Activated T-cell treated with anti-CD3 and anti-CD28 coated beads, Interleukin-2, amount 50 U/mL, for 48 hours (primary cell): Measurements from ENCODE around the gene GCK.
A peak's percentile ranks its signal among the peaks of the same experiment; 100 is the strongest.

Source experiments
- DNase-seq, 2 experiments: peaks; one replicate each; pipeline ENCODE4 v3.0.0-alpha.2; 2020

Gene GCK

DNA sequence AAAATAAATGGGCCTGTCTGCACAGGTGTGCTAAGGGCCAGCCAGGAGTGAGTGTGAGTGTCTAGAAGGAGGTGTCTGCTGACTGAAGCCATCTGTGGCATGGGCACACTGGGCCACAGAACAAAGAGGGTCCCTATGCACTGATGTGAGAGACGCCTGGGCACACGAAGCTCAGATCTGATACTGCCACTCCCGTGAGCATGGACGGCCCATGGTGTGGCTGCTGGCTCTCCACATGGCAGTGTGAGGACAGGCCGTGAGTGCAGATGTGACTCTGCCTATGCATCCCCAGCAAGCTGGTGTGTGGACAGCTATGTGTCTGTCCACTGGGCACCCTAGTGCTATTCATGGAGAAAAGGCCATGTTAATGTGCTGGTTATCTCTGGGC lies 35.3 kb downstream of the GCK start:
- no peak for DNase-seq

DNA sequence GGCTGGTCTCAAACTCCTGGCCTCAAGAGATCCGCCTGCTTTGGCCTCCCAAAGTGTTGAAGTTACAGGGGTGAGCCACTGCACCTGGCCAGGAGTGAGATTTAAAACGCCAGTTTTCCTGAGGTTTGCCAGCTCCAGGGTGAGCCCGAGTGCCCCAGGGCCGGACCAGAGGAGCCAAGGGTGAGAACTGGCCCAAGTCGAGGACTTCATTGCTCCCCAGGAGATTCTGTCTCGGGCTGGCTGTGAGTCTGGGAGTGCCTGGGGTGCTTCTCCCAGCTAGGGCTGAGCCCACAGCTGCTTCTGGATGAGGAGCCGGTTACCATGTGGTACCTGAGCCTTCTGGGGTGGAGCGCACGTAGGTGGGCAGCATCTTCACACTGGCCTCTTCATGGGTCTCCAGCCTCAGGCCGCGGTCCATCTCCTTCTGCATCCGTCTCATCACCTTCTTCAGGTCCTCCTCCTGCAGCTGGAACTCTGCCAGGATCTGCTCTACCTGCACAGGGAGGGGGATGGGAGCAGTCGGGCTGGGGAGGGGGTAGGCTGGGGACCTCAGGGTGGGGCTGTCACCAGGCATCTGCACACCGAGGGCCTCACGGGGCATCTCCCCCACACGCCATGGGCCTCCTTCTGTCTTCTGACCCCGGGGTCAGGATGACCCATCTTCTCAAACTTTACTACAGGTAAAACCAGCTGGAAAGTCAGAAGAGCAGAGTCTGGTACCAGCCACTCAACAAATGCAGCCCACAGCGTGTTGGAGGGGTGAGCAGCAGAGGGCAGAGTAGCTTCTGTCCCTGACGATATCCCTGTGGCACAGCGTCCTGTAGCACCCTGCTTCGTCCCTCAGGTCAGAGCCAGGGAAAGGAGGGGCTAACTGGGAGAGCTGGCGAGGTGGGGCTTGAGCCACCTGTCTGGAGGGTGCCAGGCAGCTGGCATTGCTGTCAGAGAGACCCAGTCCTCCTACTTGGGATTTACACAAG lies 36.0 kb downstream of the GCK start:
- DNase-seq, result no peak

DNA sequence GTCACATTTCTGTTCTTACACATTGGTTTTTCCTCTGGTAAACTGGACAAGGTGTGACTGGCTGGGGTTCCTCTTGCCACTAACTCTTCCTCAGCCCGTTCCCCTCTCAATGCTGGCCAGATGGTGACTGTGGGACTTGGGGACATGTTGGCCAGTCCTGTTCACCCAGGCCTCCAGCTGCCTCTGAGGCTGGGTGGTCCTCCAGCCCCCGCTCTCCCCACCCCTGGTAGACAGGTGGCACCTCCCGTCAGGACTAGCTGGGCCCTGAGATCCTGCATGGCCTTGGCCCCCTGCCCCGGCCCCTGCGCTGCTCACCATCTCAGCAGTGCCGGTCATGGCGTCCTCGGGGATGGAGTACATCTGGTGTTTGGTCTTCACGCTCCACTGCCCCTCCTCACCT lies 37.3 kb downstream of the GCK start:
- no peak for DNase-seq

DNA sequence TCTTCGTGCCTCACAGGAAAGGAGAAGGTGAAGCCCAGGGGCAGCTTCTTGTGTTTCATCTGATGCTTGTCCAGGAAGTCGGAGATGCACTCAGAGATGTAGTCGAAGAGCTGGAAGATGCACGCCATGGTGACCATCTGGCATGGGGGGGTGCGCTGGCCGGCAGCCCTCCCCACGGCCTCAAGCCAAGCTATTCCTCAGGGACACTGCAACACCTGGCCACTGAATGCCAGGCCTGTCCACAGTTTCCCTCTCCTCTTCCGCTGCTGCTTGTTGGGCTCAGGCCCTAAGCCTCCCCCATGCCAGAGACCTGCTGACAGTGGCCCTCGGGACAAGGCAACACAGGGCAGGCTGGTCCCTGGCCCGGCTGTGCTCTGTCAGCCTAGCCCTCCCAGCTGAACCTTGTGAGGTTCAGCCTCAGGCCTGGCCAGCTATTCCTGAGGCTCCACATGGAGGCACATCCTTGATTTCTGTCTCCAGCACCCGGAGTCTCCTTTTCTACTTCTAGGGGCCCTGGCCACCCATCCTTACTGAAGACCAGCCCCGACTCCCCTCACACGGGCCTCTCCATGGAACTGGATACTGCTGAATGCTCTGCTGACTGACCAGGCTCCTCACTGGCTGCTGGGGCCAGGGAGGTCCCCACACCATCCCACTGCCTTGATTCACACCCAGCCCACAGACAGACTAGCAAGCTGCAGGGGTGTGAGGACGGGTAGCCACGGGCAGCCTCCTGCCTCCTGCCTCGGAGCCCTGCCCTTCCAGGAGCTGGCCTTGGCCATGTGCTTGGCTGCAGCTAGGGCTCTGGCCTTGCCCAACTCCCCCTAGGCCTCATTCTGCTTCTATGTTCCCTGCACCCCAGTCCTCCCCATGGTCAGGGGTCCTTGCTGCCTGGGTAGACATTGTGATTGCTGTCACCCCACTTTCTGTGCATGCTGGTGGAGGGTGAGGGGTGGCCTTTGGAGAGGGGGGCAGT lies 38.0 kb downstream of the GCK start:
- DNase-seq, result no peak

DNA sequence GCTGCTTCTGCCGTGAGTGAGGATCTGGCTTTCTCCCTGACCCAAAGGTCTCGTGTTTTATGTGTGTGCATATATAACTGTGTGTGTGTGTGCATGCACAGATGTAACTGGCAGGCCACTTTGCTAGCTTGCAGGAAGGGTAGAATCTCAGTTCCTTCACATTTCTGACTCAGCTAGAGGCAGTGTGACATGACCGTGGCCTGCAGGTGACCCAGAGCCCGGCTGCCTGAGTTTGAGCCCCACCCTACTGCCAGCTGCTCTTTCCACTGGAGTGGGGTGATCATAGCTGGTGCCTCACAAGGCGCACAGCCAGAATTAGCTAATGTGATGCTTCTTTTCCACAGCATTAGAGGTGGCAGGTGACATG lies 38.8 kb downstream of the GCK start:
- DNase-seq, result no peak

DNA sequence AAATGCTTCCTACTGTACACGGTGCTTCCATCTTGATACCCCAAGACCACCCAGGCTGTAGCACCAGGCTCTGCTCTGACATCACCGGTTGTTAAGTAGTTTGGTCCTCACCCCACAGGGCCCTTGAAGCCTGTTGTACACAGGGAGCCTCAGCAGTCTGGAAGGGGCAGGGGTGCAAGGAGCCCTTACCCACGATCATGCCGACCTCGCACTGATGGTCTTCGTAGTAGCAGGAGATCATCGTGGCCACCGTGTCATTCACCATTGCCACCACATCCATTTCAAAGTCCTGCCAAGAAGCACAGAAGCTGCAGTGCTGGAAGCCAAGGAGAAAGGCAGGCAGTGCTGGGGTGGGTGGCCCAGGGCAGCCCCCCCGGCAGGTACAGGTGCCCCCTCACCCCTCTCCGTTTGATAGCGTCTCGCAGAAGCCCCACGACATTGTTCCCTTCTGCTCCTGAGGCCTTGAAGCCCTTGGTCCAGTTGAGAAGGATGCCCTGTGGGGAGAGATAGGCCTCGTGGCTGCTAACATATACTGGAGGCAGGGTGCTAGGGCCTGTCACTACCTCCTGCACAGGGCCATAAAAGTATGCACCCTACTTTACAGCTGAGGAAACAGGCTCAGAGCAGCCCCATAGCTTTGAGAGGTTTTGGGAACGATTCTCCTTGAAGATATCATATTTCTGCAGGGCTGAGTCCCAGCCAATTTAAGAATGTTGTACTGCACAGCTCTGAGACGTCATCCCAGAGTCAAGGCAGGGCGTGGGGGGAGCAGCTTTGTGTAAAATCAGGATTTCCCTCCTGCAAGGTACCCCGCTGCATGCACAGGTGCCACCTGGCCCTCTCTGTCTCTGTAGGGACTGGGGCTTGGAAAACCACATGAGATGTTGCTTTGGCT lies 39.4 kb downstream of the GCK start:
- no peak for DNase-seq

DNA sequence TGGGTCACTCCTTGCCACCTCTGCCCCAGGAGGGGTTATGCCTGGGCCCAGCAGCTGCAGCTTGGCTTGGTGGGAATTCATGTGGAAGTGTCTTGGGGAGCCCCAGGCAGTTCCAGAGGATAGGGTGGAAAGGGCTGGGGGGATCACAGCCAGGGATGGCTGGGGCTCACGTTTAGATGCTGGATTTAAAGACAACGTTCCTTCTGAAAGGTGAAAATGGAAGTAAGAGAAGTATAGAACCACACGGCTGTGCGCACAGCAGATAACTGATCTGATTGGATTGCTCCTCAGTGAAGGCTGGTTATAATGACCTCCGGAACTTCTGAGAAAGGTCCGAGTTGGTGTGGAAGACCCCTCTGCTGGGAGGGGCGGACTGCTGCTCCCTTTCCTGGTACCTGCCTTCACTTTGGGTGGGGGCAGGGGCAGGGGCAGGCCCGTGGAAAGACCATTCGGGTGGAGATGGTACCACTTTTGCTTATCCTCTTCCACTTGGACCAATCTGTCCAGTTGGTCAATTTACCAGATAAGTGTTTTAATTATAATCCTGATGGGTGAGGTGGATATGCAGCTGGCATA lies 40.2 kb downstream of the GCK start:
- DNase-seq, result no peak

GRCh38 chr7:44148166-44148565 lies 41.1 kb downstream of the GCK start:
- DNase-seq, result no peak

DNA sequence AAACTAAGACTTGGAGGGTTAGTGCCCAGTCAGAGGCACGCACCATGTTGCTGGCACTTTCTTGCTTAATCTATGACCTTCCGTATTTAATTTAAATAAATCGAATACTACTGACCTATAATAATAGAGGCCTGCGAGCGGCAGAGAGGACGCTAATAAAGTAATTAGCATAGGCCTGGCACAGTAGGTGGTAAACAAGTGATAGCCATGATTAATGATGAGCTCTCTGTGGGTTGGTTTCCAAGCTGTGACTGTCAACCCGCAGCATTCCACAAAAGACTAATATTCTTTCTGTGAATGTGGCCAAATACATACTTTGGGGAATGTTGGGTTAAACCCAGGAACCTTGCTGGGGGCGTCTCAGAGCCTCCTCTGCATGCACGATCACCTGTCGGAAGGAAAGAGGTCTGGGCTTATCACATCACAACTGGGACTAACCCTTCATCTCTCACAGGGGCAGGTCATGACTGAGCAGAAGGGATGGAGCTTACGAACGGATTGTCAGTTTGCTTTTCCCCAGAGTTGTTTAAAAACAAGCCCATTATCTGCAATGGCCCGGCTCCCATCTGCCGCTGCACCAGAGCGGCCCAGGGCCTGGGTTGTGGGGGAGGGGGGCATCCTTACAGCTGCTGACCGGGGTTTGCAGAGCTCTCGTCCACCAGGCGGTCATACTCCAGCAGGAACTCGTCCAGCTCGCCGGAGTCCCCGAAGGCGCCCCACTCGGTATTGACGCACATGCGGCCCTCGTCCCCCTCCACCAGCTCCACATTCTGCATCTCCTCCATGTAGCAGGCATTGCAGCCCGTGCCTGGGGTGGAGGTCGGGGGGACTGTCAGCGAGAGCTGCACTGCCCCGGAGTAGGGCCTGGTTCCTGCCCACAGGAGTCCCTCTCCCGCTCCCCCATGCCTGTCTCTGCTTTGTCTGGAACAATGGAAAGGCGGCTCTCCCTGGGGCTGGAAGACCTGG lies 41.9 kb downstream of the GCK start:
- no peak for DNase-seq

GRCh38 chr7:44145969-44146911 lies 43.0 kb downstream of the GCK start:
- DNase-seq, result peak; percentile 79 to 84

- DNase-seq, result peak; percentile 60 to 72
Measured at GRCh38 chr7:44145479-44145968, 43.7 kb downstream of the GCK start.

DNA sequence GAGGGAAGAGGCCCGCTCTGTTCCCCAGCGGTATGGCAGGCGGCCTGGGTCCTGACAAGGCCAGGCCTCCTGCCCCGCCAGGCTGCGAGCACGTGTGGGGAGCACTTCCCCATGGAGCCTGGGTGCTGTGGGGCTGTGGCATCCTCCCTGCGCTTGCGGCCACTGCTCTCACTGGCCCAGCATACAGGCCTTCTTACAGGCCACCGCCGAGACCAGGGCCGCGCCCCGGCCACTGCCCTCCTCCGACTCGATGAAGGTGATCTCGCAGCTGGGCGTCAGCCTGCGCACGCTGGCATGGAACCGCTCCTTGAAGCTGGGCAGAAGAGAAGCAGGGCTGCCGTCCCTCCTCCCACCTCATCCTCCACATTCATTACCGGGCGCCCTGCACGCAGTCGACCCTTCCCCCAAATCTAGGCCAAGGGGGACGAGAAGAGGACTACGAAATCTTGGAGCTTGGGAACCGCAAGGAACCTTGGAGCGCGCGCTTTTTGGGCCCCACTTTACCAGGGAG lies 44.2 kb downstream of the GCK start:
- DNase-seq, result no peak

DNA sequence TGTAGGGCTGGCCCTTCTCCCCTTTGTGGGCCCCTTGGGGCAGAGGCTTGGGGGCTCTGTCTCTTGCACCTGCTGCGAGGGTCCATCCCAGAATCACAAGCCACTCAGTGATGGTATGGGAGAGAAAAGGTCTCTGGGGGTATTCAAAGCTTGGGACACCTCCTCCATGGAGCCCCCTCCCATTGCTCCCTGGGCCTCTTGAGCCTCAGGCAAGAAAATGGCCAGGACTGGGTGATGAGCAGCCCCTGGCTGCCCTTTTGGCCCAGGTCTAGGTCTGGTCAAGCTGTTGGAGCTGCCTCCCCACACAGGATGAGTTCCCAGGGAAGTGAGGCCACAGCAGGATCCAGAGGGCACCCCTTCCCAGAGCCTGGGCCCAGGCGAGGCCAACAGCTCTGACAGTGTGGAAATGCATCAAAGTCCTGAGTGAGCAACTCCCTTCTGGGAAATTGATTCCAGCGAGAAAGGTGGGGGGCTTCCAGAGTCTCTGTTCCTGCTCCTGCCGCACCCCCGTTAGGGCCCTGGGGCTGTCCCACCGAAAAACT lies 44.7 kb downstream of the GCK start:
- no peak for DNase-seq

GRCh38 chr7:44143646-44144250 lies 45.5 kb downstream of the GCK start:
- DNase-seq, result no peak

GRCh38 chr7:44142028-44142427 lies 47.2 kb downstream of the GCK start:
- no peak for DNase-seq

DNA sequence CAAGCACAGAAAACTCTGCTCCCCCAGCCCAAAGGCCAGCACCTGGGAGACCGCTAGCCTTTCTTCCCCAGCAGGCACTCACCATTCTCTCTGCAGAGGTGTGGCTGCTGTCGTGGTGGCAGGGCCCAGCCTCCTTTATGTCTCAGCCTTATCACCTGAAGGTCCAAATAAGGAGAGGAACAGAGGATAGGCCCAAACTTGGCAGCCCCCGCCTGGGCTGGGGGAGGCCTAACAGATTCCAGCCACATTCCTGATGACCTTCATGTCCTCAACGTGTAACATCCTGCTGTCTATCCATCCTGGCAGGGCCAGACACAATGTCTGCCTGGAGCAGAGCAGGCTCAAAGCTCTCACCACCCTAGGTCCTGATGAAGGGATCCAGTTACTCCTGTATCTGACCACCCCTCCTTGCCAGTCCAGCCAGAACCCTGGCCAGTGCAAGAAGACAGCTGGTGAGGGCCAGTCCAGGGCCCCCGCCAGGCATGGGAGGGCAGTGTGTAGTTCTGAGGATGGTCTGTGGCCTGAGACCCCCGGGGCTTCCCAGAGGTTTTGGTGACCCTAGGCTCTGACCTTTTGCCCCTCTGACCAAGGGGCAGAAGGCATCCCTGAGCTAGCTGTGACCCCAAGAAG lies 47.9 kb downstream of the GCK start, which contains the start of gene MYL7:
Gene MYL7 (minus strand): TSS at position 112 of the 630 bp plus-strand sequence. CDS start 27 bp downstream, at position 85.
- no peak for DNase-seq

DNA sequence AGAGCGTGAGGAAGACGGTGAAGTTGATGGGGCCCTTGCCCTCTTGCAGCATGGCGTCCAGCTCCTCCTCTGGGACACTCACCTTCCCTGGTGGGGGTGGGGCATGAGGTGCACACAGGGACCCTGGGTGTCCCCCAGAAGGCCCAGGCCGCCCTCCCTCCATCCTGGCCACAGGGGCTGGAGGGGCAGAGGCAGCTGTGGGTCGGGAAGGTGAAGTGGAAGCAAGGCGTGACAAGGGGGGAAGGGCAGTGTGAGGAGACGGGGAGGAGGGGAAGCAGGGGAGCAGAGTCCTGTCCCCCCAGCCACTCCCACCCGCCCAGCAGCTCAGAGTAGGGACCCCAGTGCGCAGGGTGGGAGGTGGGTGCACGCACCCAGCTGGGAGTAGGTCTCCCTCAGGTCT lies 48.9 kb downstream of the GCK start:
- no peak for DNase-seq
